Thyroid gland (tissue), 4 donors: ENCODE data around the gene UROC1.

Experiments used
- POLR2A ChIP-seq, 2 donors: fragments of 450-650 bp; IDR thresholded peaks; one replicate each; pipeline ENCODE4 v1.6.1; 2017; ENCODE audit warnings: antibody characterized with exemption in 2 of 2, mild to moderate bottlenecking in 2 of 2, moderate library complexity in 1 of 2
- TF ChIP-seq, protein P1 (sequence below), 6 experiments: fragments of 200-600 bp in 3 of 6; fragments of 450-650 bp in 3 of 6; sonication (generic) in 3 of 6; IDR thresholded peaks; one replicate each; pipeline ENCODE4 v1.5.1; 2016 to 2019; ENCODE audit warnings: antibody characterized with exemption in 6 of 6, mild to moderate bottlenecking in 2 of 6, inconsistent platforms in 1 of 6, moderate library complexity in 1 of 6

GRCh38 chr3:126473292-126474168 is 44.0 kb downstream of the UROC1 start:
- no peak for TF ChIP-seq POLR2A (IDR thresholded peaks at IDR 0.05)
- TF ChIP-seq, protein P1, sequence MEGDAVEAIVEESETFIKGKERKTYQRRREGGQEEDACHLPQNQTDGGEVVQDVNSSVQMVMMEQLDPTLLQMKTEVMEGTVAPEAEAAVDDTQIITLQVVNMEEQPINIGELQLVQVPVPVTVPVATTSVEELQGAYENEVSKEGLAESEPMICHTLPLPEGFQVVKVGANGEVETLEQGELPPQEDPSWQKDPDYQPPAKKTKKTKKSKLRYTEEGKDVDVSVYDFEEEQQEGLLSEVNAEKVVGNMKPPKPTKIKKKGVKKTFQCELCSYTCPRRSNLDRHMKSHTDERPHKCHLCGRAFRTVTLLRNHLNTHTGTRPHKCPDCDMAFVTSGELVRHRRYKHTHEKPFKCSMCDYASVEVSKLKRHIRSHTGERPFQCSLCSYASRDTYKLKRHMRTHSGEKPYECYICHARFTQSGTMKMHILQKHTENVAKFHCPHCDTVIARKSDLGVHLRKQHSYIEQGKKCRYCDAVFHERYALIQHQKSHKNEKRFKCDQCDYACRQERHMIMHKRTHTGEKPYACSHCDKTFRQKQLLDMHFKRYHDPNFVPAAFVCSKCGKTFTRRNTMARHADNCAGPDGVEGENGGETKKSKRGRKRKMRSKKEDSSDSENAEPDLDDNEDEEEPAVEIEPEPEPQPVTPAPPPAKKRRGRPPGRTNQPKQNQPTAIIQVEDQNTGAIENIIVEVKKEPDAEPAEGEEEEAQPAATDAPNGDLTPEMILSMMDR (IDR thresholded peaks at IDR 0.05) = no peak
